Memory B cell (primary cell): ENCODE measurements around the gene PAX5.

Source experiments
- ATAC-seq: fragments of 150-1000 bp; cut with Tn5 transposase; 2 replicates; pipeline ENCODE4 v1.10.0; 2021; ENCODE audit warnings: low read depth, mild to moderate bottlenecking, moderate library complexity
- DNase-seq, 2 donors: peaks; one replicate each; pipeline ENCODE4 v3.0.0; 2022; ENCODE audit warnings: low spot score in 2 of 2
- H3K27ac Mint-ChIP-seq: one replicate; pipeline ENCODE4 v1.8.0; 2022; ENCODE audit warnings: mild to moderate bottlenecking, moderate library complexity, mixed read lengths
- H3K27me3 Mint-ChIP-seq: one replicate; pipeline ENCODE4 v1.8.0; 2022; ENCODE audit warnings: mixed read lengths
- H3K36me3 Mint-ChIP-seq: one replicate; pipeline ENCODE4 v1.8.0; 2022; ENCODE audit warnings: mild to moderate bottlenecking, mixed read lengths
- H3K4me1 Mint-ChIP-seq: one replicate; pipeline ENCODE4 v1.8.0; 2022; ENCODE audit warnings: mixed read lengths
- H3K4me3 Mint-ChIP-seq: one replicate; pipeline ENCODE4 v1.8.0; 2022; ENCODE audit warnings: mild to moderate bottlenecking, moderate library complexity, mixed read lengths
- H3K9me3 Mint-ChIP-seq: one replicate; pipeline ENCODE4 v1.8.0; 2022; ENCODE audit warnings: mixed read lengths

Gene PAX5

DNA sequence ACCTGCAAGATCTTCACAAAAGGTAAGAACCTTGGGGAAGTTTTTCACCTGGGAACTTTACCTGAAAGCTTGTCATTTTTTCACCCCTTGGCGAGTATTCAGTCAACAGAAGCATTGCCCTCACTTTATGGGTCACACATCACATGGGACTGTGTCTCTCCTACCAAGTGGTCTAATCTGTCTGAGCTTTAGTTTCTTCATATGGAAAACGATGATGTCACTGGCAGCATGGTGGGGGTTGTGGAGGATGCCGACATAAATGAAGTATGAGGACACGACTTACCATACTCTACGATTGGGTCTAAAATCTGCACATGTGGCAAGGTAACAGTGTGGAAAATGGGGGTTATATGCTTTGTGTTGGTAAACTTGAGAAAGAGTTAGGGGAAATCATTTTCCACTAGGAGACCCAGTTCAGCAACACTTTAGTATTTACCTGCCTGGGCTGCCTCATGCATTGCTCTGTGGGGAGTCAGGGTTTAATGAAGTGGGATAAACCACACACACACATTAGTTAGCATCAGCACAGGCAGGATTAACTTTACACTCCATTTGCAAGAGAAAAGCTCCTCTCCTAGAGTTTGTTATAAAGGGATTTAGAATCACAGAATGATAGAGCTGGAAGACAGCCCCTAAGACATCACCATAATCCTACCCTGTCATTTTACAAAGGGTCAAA is 19.8 kb upstream of the PAX5 start:
- Mint-ChIP-seq H3K27ac (no peak overlapping the region), H3K27me3 (peaks cover 1% of the 10 kb centered on the region), H3K36me3 (no peaks in the 10 kb centered on the region), H3K4me3 (no peak overlapping the region), H3K9me3 (no peaks in the 10 kb centered on the region), H3K4me1 (peaks cover 18% of the 10 kb centered on the region)
- ATAC-seq (no peak), DNase-seq (no peak)

DNA sequence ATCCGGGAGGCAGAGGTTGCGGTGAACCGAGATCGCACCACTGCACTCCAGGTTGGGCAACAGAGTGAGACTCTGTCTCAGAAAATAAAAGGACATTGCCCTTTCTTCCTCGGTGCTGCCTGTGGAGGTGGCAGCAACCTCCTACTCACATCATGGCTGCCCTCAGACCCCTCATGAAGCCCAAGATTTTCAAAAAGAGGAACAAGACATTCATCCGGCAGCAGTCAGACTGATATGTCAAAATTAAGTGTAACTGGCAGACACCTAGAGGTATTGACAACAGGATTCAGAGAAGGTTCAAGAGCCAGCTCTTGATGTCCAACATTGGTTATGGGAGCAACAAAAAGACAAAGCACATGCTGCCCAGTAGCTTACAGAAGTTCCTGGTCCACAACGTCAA is 12.6 kb upstream of the PAX5 start:
- peaks cover 10% of the 10 kb centered on the region for H3K4me1 Mint-ChIP-seq
- H3K9me3 Mint-ChIP-seq, result no peaks in the 10 kb centered on the region
- no peak for DNase-seq
- H3K36me3 Mint-ChIP-seq, result no peaks in the 10 kb centered on the region
- H3K27ac Mint-ChIP-seq, result no peak overlapping the region
- H3K4me3 Mint-ChIP-seq, result no peak overlapping the region
- no peaks in the 10 kb centered on the region for H3K27me3 Mint-ChIP-seq
- ATAC-seq, result no peak

DNA sequence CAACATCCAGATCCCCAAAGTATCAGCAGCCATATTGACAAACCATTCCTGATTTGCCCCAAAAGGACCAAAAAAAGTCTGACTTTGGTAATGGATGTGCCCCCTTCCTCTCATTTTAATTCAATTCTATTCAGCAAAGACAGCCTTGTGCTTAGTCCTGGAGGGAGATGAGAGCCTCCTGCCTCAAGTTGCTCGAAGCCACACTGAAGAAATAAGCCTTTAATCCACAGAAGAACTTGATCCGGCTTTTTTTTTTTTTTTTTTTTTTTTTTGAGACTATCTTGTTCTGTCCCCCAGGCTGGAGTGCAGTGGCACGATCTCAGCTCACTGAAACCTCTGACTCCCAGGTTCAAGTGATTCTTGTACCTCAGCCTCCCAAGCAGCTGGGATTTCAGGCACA is 8.4 kb upstream of the PAX5 start:
- DNase-seq, result no peak
- Mint-ChIP-seq H3K27me3 (no peaks in the 10 kb centered on the region), H3K4me1 (peaks cover 18% of the 10 kb centered on the region), H3K27ac (no peak overlapping the region), H3K36me3 (no peaks in the 10 kb centered on the region), H3K9me3 (no peaks in the 10 kb centered on the region), H3K4me3 (no peak overlapping the region)
- no peak for ATAC-seq

DNA sequence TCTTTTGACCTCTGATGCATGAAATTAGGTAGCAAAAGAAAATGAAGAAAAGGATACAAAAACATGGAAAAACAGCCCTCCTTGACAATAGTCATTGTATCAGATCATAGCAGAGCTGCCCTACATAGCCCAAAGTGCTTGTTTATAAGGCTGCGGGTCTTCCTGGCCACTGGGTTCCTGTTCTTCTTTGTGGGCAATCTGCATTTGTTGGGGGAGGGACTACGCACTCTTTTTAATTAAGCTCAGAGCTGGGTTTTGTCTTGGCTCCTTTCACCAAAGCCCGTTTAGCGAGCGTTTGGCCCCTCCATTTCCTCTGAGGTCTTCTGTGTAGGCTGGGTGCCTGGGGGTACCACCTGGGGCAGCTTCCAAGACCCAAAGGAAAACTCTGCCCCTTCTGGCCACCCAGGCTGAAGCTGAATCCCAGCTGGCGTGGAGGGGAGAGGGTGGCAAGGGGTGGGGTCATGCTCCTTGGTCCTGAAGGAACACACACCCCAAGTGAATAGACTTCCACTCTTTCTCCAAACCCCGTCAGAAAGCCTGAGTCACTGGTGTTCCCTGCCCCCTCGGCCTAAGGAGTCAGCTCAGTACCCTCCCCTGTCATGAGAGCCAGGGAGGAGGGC is 6.5 kb upstream of the PAX5 start:
- H3K27ac Mint-ChIP-seq, result peak overlapping the region; percentile 7
- no peaks in the 10 kb centered on the region for H3K27me3 Mint-ChIP-seq
- H3K4me3 Mint-ChIP-seq, result no peak overlapping the region
- DNase-seq (no peak), ATAC-seq (no peak)
- no peaks in the 10 kb centered on the region for H3K36me3 Mint-ChIP-seq
- H3K4me1 Mint-ChIP-seq, result peaks cover 23% of the 10 kb centered on the region
- H3K9me3 Mint-ChIP-seq, result no peaks in the 10 kb centered on the region

DNA sequence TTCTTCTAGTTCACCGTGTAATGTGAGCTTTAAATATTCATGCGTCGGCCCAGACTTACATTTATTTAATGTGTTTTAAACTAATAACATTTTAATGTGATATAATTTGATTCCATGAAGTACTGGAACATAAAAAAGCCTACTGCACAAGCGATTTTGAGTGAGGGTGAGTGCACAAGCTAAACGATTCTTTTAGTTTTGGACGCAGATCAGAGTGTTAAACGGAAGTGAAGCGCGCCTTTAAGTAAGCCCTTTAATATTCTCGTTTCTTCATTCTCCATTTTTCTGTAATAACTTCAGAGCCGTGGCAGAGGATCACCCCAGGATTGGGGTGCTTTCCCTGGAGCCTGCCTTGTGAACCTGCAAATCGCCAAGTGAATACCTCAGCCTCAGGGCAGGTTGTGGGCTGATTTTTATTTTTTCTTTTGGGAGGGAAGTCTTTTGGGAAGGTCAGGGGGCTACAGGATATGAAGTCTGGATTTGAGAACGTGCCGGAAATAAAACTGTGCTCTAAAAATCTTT is 4.9 kb upstream of the PAX5 start:
- no peak for DNase-seq
- no peaks in the 10 kb centered on the region for H3K27me3 Mint-ChIP-seq
- H3K36me3 Mint-ChIP-seq, result no peaks in the 10 kb centered on the region
- H3K27ac Mint-ChIP-seq, result no peak overlapping the region
- no peak for ATAC-seq
- H3K9me3 Mint-ChIP-seq, result no peaks in the 10 kb centered on the region
- no peak overlapping the region for H3K4me3 Mint-ChIP-seq
- peaks cover 22% of the 10 kb centered on the region for H3K4me1 Mint-ChIP-seq

DNA sequence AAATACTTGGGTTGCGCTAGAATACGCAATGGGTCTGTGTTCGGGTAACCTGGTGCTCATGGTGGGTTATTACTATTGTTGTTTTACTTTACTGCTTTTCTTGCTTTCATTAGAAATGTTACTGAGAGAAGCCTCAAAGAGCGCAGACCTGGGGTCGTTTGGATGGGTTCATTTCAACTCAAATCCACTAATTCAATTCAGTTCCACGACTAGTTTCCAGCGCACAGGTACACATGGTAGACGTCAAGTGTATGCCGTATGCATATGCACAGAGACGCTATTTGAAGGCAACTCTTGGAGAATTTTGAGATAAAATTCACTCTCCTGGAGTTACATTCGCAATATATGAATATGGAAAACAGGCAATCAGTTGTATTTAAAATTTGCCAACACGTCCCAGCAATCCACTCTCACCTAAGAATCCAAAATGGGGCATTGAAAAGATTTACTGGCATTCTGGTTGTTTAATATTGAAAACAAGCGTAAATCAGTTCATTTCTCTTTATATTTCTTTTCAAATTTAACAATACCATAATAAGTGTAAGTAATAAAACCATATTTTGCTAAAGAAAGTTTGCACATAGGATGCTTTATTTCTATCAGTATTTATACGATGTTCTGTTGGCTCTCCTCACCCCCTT is 4.4 kb upstream of the PAX5 start:
- ATAC-seq (no peak), DNase-seq (no peak)
- H3K4me3 Mint-ChIP-seq, result peak overlapping the region; percentile 96
- H3K27ac Mint-ChIP-seq, result peak overlapping the region; percentile 97
- peaks cover 18% of the 10 kb centered on the region for H3K4me1 Mint-ChIP-seq
- H3K27me3 Mint-ChIP-seq, result no peaks in the 10 kb centered on the region
- no peaks in the 10 kb centered on the region for H3K9me3 Mint-ChIP-seq
- no peaks in the 10 kb centered on the region for H3K36me3 Mint-ChIP-seq

DNA sequence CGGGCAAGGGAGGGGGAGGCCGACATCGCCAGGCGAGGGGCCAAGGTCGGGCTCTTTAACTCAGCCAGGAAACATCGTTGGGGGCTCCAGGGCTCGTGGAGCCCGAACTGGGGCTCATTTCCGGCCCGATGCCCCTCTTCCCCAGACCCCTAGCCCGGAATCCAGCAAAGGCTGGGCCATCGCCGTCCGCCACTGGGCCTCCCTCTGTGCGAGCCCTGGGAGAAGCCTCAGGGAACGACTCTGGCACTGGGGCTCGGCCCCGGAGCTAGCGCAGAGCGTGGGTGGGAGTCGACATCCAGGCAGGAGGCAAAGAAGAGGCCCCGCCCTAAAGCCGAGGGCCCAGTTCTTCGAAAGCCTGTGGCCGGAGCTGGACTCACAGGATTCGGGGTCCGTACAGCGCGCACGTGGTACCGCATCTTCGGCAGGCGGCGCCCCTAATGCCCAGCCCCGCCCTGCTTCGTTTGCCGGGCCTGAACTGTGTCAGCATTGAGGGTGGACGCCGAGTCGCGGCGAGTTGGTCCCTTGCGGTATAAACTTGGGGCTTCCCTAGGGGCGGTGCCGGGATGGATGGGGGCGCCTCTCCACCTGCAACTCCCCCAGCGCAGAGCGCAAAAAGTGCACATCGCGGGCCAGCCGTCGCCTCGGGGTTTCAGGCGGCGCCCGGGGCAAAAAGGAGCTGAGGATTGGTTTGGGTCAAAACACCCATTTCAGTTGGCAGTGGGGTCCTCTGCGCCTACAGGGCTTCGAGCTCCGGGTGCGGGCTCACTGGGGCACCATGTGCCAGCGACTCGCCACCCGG is 3.6 kb upstream of the PAX5 start:
- no peaks in the 10 kb centered on the region for H3K27me3 Mint-ChIP-seq
- DNase-seq (peak in 1 of 2 donors; percentile 68), ATAC-seq (no peak)
- H3K9me3 Mint-ChIP-seq, result no peaks in the 10 kb centered on the region
- H3K4me1 Mint-ChIP-seq, result peaks cover 19% of the 10 kb centered on the region
- peak overlapping the region; percentile 97 for H3K27ac Mint-ChIP-seq
- H3K36me3 Mint-ChIP-seq, result no peaks in the 10 kb centered on the region
- peak overlapping the region; percentile 96 for H3K4me3 Mint-ChIP-seq

DNA sequence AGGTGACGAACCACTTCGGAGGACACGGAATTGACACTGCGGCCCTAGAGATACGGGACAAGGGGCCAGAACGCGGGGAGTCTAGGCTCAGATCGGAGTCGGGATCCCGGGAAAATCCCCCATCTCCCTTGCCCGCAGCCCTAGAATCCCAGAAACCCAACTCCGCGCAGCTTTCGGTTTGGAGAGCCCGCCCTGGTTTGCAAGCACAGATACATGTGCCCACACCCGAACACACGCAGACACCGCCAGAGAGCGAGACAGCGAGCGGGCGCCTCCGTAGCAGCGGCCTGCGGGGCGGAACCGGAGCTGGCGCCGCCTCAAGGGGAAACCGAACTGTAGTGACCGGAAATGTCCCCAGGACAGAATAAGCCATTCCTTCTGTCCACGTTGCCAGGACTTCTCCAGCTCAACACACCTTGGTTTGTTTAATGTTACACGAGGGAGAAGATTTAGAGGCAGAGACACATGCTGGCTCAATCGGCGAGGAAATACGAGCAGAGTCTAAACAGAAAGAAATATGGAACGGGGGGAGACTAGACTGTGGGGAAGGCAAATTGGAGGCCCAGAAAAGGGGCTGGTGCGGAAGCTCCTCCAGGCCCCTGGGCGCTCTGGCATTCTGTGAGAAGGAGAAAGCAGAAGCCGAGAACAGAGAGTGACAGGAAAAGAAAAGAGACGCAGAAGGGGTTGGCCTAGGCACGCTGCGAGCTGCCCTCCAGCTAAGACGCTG is 2.9 kb upstream of the PAX5 start:
- H3K4me1 Mint-ChIP-seq, result peaks cover 26% of the 10 kb centered on the region
- peak overlapping the region; percentile 97 for H3K27ac Mint-ChIP-seq
- H3K36me3 Mint-ChIP-seq, result no peaks in the 10 kb centered on the region
- no peaks in the 10 kb centered on the region for H3K9me3 Mint-ChIP-seq
- DNase-seq, result peak; percentile 66 to 69
- H3K4me3 Mint-ChIP-seq, result peak overlapping the region; percentile 96
- ATAC-seq, result peak; percentile 45
- no peaks in the 10 kb centered on the region for H3K27me3 Mint-ChIP-seq

DNA sequence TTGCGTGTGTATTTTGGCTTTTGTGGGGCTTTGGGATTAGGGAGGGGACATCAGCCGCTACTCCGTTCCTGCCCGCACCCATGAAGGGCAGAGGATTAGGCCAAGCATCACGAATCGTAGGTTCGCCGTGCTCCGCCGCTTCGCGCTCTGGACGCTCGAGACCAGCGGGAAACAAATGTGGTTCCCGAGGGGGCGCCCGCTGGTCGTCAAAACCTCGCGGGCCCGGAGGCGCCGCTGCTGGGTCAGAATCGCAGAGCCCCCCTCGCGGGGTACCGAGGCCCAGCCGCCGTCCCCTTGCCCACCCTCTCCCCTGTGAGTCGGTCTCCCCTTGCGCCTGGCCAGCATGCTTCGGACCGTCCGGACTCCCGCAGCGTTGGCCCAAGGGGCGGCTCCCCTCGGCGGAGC is 2.3 kb upstream of the PAX5 start:
- peak overlapping the region; percentile 97 for H3K27ac Mint-ChIP-seq
- no peak for ATAC-seq
- peak in 1 of 2 donors; percentile 68 for DNase-seq
- H3K9me3 Mint-ChIP-seq, result no peaks in the 10 kb centered on the region
- peaks cover 29% of the 10 kb centered on the region for H3K4me1 Mint-ChIP-seq
- H3K36me3 Mint-ChIP-seq, result no peaks in the 10 kb centered on the region
- H3K27me3 Mint-ChIP-seq, result no peaks in the 10 kb centered on the region
- peak overlapping the region; percentile 96 for H3K4me3 Mint-ChIP-seq

DNA sequence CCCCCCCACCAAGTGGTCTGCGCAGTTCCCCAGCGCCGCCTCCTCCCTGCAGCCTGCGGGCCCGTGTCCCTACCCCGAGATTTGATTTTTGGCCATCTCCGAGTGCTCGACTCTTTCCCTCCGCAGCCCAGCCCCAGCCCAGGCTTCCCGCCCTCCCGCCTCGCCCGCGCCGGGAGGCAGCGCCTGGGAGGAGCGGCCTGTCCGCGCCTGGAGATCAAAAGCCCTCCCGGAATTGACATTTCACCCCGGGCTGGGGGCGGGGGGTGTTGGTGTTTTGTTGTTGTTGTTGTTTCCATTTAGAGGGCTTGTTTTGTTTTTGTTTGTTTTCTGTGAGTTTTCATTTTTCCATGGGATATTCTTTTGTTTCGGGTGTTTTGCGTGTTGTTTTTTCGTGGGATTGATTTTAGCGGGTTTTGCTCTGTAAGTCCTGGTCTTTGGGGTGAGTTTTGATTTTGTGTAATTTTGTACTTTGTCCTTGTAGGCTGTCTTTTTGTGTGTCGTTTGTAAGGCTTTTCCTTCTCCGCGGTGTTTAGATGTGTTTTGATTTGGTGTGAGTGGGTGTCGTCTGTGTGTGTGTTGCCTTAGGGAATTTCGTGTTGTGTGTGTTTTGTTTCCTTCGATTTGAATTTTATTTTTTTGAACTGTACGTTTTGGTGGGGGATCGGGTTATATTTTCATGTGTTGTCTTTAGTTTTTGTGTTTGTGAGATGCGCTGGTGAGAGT is 1.7 kb upstream of the PAX5 start:
- peak overlapping the region; percentile 97 for H3K27ac Mint-ChIP-seq
- peak in 1 of 2 donors; percentile 33 for DNase-seq
- ATAC-seq, result no peak
- H3K4me1 Mint-ChIP-seq, result peaks cover 31% of the 10 kb centered on the region
- H3K27me3 Mint-ChIP-seq, result no peaks in the 10 kb centered on the region
- peak overlapping the region; percentile 96 for H3K4me3 Mint-ChIP-seq
- H3K9me3 Mint-ChIP-seq, result no peaks in the 10 kb centered on the region
- no peaks in the 10 kb centered on the region for H3K36me3 Mint-ChIP-seq

DNA sequence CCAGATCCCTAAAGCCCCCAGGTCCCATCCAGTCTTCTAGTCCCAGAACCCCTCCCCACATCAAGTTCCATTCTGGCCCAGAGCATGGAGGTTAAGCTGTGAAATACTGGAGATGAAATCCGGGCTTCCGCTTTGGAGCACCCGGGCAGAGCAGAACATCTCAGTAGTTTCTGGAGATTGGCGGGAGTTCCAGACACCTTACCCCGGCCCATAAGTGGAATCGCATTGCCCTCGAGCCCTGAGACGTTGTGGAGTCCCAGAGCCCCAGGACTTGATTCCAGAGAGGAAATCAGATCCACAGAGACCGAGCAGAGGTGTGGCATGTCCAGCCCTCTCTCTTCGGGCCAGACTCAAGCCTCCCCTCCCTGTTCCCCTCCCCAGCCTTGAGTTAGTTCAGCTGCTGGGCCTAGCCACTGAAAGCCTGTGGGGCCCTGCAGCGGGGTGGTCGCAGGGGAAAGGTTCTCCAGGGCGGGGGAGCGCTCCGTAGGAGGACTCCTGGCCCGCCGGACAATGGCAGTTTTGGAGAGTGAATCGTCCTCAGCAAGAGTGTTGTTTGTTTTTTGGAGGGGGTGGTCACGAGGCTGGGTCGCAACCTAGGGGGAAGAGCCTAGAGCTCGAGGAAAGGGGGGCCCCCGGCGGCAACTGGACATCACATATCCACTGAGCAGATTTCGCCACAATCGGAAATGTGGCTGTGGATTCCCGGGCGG is 1.0 kb upstream of the PAX5 start:
- DNase-seq (peak in 1 of 2 donors; percentile 34), ATAC-seq (no peak)
- H3K9me3 Mint-ChIP-seq, result no peaks in the 10 kb centered on the region
- no peaks in the 10 kb centered on the region for H3K27me3 Mint-ChIP-seq
- H3K4me1 Mint-ChIP-seq, result peaks cover 36% of the 10 kb centered on the region
- peak overlapping the region; percentile 96 for H3K4me3 Mint-ChIP-seq
- H3K36me3 Mint-ChIP-seq, result no peaks in the 10 kb centered on the region
- peak overlapping the region; percentile 97 for H3K27ac Mint-ChIP-seq

DNA sequence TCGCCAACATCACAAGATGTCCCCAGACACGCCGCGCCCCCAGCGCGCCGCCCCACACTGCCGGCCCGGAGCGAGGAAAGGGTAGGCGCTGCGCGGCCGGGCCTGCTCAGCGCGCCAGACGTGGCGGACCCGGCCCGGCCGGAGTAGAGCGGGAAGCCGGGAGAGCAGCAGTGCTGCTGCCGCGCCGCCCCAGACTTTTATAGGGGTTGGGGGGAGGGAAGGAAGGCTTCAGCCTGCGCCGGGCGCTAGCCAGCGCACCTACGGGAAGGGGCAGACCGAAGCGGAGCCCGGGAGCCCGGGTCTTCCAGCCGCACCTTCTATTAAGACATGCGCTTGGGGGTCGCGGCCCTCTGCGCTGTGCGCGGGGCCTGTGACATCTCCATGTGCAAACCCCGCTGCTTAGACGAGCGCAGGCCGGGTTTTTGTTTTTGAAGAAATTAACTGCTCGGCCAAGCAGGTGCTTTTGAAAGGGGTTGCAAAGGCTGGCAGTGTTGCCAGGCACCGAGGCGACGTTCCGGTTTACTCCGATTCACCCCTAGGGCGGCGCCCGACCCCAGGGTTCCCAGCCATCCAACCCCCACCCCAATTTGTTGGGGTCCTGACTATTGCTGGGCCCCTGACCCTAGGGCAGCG is 353 bp upstream of the PAX5 start:
- Mint-ChIP-seq H3K27ac (peak overlapping the region; percentile 97), H3K4me1 (peaks cover 37% of the 10 kb centered on the region), H3K27me3 (no peaks in the 10 kb centered on the region), H3K36me3 (no peaks in the 10 kb centered on the region), H3K4me3 (peak overlapping the region; percentile 96), H3K9me3 (no peaks in the 10 kb centered on the region)
- ATAC-seq (peak; percentile 62), DNase-seq (peak; percentile 76 to 79)
